HCT116 (cell line): ENCODE results near the gene TTC33.

Source experiments
- CEBPB ChIP-seq: IDR thresholded peaks from 2 replicates; pipeline ENCODE4 v1.6.1; 2012; ENCODE audit warnings: low read depth
- CTCF ChIP-seq, 3 experiments: fragments of 200-600 bp in 1 of 3; sonication (generic) in 1 of 3; IDR thresholded peaks in 2 of 3; conservative IDR thresholded peaks in 1 of 3; 2 replicates each; pipeline ENCODE4 v1.5.1; 2012 to 2017; ENCODE audit warnings: low read depth in 2 of 3, low read length in 2 of 3, antibody characterized with exemption in 1 of 3, borderline replicate concordance in 1 of 3, control low read depth in 1 of 3, mild to moderate bottlenecking in 1 of 3, mixed read lengths in 1 of 3, mixed run types in 1 of 3, moderate library complexity in 1 of 3; ENCODE audit not compliant: insufficient read depth in 1 of 3
- FOSL1 ChIP-seq: IDR thresholded peaks from 2 replicates; pipeline ENCODE4 v1.6.1; 2012; ENCODE audit warnings: low read depth
- POLR2AphosphoS5 ChIP-seq: IDR thresholded peaks from 2 replicates; pipeline ENCODE4 v1.6.1; 2011; ENCODE audit warnings: mild to moderate bottlenecking, low read depth, low read length, moderate library complexity
- REST ChIP-seq: IDR thresholded peaks from 2 replicates; pipeline ENCODE4 v1.6.1; 2012; ENCODE audit warnings: low read depth
- SP1 ChIP-seq: IDR thresholded peaks from 2 replicates; pipeline ENCODE4 v1.6.1; 2012; ENCODE audit warnings: low read depth
- TCF7L2 ChIP-seq: IDR thresholded peaks from 2 replicates; pipeline ENCODE4 v1.7.0; 2011; ENCODE audit warnings: borderline replicate concordance, inconsistent platforms; ENCODE audit not compliant: insufficient read depth, insufficient read length; ENCODE audit errors: extremely low read depth
- ZFX ChIP-seq: fragments of 450-650 bp; IDR thresholded peaks from 2 replicates; pipeline ENCODE4 v1.6.1; 2017
- ZNF274 ChIP-seq: fragments of 200-500 bp; sonication (Bioruptor generic); IDR thresholded peaks from 2 replicates; pipeline ENCODE4 v1.6.1; 2014; ENCODE audit warnings: mild to moderate bottlenecking, low read depth, low read length, inconsistent platforms
- TF ChIP-seq, protein P1 (sequence below): IDR thresholded peaks from 2 replicates; pipeline ENCODE4 v1.6.1; 2012

DNA sequence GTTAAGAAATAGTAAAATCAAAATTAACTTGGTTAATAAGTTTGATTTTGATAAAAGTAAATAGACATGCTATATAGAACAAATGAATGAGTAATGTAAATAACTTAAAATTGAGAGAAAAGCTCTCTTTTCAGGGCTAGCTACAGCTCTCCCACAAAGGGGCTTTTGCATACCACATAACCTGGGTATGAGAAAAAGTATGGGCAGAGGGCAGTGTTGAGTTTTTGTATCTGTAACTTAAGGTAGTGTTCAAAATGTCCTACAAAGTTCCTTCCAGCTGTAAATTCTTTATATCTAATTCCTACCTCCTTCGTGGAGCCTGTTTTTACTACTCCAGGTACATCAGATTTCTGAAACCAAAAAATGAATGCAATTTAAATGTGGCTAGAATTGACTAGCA lies 18.9 kb upstream of the TTC33 start:
- TF ChIP-seq CTCF (IDR thresholded peaks at IDR 0.05 in 2 of 3, conservative IDR thresholded peaks at IDR 0.05 in 1 of 3; ENCODE audit: borderline replicate concordance in 1 of 3, insufficient read depth in 1 of 3, low read depth in 2 of 3, low read length in 2 of 3) (no peak), FOSL1 (no peak), POLR2AphosphoS5 (no peak), SP1 (no peak), CEBPB (no peak), ZFX (no peak), REST (no peak), ZNF274 (no peak), TCF7L2 (no peak)
- TF ChIP-seq, protein P1, sequence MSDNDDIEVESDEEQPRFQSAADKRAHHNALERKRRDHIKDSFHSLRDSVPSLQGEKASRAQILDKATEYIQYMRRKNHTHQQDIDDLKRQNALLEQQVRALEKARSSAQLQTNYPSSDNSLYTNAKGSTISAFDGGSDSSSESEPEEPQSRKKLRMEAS = no peak
